CD4-positive, alpha-beta T cell treated with Interleukin-15 for 4 hours (primary cell): ENCODE measurements around the gene IL17F.

Experiments
- DNase-seq: peaks from one replicate; pipeline ENCODE4 v3.0.0-alpha.2; 2020; ENCODE audit warnings: low spot score

The IL17F gene

DNA sequence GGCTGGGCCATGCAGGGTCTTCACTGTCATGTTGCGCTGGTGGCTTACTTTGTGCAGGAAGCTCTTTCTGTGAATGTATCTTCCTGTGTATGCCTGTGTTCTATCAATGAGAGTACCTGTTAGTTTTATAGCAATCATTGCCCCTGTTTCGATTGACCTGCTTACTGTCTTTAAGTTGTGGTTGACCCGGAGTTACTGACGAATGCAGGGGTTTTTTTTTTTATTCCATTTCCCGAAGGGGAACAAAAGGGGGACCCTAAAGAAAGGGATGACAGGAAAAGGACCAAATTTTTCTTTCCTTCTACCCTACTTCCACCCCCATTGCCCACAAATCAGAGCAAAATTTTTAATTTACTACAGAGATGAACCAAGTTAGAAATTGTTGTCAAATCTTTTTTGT, at the start of gene IL17F:
Gene IL17F, minus strand, starts transcription at position 101 of the 400 bp plus-strand sequence. Its CDS starts 71 bp downstream, at position 30.
- no peak for DNase-seq

DNA sequence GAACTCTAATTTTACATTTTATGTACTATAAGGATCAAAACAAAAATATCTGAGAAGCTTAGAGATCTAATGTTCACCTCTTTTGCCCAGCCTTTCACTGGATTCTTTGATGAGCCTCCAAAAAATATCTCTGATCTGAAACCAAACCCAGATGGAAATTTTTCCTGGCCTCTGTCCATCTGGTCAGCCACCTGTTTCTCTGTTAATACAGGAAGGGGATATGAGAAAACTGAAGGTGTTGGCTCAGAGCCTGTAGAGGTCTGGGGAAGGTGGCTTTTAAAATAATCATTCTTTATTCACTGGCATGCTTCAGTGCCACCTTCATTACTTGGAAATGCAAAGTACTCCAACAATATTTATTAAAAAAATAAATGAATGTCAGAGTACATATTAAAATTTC, 48.8 kb upstream of the IL17F start:
- DNase-seq = no peak

DNA sequence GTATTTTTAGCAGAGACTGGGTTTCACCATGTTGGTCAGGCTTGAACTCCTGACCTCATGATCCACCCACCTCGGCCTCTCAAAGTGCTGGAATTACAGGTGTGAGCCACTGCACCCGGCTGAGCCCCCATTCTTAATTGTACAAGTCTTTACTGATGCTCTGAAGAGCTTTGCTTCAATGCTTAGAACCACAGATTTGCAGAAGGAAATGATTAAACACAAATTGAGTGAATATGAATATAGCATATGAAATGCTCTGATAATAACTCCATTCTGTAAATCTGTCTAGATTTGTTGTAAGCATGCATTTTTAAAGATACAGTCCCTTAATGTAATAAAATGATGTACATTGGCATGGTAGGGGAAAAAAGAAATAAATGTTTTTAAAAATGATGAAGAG, 44.5 kb upstream of the IL17F start:
- no peak for DNase-seq

DNA sequence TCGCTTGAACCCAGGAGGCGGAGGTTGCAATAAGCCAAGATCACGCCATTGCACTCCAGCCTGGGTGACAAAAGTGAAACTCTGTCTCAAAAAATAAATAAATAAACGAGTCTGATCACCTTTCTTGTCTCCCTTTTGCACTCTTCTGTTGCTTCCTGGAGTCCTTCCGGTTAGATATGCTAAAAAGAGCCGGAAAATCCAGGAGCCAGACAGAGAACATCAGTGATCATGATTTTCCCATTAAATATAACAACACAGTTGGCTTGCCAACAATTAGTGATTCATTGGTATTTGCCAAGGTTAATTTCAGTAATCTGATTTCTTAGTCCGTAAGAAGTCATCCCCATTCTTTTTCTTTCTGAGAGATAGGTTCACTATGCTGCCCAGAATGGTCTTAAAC, 43.9 kb upstream of the IL17F start:
- no peak for DNase-seq

DNA sequence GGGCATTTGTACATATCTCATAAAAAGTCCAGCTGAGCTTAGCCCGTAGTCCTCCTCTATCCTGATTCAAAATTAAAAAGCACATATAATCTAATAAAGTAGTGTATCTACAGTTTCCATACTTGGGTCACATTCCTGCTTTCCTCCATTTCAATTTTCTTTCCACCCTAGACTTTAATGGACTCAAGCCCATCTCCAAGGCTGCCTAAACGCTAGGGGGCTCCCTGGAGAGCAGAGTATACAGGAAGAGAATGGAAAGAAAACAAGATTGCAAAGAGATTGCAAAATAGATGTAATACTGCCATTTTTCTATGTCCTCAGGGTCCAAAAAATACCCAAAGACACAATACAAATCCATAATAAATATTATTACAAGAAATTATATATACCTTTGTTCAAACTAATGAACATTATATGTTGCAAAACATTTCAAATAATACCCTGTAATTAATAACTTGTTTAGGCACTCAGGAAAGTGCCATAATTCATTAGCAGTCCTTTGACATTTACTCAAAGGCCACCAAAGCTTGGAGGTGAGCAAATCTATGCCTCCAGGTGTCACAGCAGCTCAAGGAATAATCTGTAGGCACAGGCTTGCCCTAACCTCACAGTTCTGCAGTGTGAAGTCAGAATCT, 42.6 kb upstream of the IL17F start:
- peak; percentile 66 for DNase-seq

DNA sequence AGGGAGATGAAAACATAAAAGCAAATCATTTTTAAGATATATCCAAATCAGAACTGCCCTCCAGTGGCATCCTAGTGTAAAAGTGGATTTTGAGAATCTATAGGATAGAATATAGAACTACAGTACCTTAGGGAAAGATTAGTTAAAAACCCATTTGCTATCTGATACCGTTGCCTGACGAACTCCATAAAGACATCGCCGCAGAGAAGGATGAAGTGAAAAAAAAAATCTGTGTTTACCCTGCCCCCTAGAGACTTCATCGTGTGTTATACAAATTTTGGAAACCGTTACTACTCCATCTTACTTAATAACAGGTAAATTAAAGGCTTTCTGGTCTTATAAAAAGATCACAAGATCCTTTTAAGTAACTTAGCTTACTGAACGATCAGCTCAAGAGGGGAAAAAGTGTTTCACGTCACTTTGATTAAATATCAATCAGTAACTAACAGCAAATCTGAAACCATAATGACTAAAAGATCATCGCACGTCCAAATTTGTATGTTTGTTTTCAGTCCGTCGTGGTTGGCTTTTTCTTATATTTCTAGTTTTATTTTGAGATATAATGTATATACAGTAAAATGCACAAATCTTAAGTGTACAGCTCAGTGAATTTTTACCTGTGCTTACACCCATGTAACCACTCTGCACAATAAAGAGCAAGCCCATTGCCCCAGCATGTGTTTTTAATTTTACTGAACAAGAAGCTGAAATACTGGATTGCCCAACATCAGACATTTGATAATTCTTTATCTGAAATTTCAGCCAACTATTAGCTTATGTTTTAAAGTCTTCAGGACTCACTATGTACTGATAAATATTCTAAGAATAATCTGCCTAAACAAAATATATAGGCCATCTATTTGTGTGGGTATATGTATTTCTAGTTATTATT, 41.1 kb upstream of the IL17F start:
- peak; percentile 22 for DNase-seq

DNA sequence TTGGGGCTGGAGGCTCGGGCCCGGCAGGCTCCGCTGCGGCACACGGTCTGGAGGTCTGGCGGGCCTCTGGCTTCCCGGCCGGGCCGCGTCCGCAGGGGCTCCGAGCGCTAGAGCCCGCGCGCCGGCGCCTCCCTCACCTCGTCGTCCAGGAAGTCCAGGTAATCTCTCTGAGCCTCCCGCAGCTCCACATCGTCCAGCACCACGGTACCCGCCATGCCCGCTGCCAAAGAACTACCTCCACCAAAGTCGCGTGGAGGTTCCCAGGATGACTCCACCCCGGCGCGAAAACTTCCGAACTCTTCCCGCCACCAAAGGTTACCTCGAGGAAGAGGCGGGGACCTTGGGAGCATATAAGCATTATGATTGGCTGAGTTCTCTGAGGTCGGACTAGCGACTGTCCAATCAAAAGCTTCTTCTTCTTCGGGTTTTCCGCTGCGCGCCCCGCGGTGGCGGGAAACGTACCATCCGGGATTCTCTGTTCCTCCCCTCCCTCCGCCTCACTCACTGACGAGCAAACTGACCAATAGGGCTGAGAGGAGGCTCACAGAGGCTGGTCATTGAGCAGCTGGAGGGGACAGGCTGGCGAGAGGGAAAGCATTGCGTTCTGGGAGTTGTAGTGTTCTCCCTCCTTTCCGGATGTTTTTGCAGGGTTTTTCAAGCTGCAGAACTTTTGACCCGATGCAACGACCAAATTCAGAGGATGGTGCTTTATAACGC, 40.3 kb upstream of the IL17F start, which contains the start of gene MCM3:
Gene MCM3, minus strand, starts transcription at position 283 of the 717 bp plus-strand sequence. Its CDS starts 68 bp downstream, at position 215.
- DNase-seq = peak; percentile 98

DNA sequence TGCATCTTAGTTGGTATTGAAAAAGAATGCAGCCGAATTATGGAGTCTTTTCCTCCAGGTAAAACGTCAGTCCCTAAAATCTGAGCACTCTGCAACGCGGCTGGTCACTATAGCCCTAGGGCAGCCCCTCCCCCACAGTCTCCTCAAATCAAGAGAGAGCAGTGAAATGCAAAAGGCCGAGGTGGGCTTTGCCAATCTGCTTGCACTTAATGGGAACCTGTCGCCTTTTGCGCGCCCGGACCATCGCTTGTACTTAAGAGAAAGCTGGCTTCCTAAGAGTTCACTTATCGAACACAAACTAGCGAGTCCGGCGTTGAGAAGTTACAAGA, 39.8 kb upstream of the IL17F start:
- DNase-seq = peak; percentile 13

DNA sequence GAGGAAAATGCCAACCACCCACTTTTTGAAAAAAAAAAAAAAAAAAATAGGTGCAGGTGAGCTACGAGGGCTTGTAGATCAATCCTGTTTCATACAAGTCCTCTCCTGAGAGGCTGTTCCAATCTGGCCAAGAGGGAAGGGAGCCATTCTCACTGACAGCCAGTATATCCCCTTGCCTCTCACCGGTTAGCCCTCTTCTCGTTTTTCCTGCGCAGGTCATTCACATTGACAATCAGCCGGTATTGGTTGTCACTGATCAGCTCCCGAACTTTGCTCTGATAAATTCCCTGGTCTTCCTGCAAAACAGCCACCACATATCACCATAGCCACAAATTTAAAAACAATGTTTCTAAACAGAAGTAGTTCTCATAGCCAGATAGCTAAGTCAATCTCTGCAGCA, 38.8 kb upstream of the IL17F start:
- no peak for DNase-seq

DNA sequence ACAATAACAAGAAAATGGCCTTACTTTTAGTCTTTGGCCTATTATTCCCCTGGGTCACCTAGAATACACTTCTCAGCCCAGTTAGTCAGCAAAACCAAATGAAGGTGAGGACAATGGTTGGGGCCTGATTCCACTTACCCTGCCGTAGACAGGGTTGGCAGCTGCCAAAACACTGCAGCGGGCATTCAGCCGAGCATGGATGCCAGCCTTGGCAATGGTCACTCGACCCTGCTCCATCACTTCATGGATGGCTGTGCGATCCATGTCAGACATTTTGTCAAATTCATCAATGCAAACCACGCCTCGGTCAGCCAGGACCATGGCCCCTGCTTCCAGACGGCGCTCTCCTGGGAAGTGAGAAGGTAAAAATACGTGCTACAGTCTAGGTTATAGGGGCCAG, 31.8 kb upstream of the IL17F start:
- DNase-seq = no peak

DNA sequence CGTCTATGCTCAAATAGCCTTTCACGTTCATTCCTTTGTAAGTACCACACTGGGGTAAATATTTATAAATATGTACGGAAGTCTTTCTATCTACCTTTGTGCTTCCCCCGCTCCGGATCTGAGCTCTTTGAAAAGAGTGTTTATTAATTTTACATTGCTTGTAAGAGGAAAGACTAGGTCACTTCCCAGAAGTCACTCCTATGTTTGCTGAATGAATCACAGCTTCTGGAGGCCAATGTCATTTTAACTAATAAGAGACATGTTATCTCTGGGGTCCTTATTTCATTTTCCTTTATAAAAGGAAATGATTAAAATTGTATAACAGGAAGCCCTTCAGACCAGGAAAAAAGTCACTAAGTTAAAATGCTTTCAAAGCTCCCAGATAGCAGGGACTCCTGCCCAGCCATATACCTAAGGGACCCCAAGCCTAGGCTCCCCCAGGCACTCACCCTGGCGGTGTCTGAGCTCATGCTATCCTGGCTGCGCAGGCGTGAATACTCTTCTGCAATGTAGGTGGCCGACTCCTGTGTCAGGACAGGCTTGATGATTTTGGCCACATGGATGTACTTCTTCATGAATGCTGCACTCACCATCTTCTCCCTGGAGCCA, 27.7 kb upstream of the IL17F start:
- no peak for DNase-seq

DNA sequence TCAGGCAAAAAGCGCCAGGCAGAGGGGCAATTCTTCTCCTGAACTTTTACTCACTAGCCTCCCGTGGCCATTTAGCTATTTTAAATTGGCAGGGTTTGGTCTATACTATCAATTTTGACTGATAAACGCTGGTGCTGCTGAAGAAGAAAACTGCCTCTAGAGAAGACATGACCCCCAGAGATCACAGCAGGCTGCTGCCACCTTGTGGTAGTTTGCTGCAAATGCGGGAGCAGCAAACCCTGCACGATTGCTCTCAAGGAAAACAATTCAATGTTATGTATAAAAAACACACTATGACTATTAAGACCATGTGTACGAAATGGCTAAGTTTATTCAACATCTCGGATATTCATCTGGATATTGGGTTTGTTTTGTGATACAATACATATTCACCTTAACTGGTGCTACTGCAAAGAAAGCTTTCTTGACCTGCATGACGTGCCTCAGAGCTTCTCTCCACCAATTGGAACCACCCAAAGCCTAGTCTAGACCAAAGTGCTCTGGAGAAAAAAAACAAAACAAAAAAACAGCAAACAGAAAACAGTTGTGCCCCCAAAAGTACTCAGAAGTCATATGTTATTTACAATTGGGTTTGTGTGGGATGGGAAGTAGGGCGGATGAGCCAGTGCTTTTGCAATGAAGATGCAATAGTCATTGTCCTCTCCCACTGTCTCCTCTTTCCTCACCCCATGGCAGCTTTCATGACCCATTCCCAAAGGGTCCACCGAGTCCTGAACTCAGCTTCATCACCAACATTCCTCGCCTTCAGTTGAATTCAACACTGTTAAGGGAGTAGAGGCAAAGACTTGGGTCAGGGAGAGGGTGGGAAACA, 19.6 kb upstream of the IL17F start:
- peak; percentile 75 for DNase-seq

DNA sequence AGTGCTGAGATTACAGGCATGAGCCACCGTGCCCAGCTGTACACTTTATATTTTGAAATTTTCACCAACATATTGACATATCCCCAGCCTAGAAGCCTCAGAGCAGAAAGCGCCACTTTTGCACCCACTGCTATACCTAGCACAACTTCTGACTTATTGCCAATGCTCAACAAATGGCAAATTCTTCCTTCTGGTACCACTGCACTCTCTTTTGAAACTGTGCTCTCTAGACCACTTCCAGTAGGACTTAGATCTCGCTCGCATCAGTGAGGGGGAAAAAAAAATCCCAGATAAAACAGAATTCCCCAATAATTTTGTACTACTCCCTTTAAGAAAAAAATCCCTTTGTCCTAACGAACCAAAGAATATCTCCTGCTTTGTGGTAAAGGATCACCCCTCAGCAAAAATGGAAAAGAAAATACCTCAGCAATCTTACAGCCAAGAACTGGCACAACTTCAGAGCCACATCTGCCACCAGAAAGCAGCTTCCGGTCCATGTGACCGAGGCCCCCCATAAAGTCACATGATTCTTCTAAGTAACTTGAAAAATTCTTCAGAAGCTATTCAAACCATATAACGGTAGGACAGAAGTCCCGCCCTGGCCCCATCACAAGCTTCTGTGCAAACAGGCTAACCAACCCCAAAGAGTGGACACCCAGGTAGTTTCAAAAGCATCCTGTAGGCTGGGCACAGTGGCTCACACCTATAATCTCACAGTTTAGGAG, 18.5 kb upstream of the IL17F start:
- DNase-seq = no peak

DNA sequence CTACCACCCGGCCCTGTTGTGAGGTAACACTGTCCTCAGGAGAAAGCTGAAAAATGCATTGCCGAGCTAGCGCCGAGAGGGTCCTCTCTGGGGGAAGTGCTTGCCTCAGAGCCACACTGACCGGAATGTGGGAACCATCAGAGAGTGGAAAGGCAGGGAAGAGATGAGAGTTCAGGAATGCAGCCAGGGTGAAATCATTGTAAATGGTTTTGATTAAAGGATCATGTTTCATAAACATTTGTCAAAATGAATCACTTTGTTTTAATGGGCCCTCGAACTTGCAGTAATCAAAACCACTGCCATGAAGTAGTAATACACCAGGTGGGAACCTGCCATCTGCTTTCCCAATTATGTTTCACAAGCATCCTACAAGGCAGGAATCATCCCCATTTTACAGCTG, 16.9 kb upstream of the IL17F start:
- DNase-seq = no peak

DNA sequence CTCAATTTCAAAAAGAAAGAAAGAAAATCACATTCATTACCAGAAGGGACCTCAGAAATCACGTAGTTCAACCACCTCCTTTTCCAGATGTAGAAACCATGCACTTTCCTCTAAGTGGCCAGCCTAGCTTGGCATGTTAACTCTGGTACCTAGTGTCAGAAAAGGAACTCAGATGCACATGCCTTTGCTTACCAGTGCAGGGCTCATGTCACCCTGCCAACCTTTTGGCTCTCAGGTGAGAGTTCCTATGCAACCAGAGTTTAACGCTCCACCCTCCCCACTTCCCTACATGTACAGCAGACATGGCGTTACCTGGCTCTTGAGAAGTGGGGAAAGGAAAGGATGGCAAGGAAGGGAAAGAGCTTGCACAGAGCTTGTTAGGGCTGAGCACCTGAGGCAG, 16.3 kb upstream of the IL17F start:
- DNase-seq = no peak

DNA sequence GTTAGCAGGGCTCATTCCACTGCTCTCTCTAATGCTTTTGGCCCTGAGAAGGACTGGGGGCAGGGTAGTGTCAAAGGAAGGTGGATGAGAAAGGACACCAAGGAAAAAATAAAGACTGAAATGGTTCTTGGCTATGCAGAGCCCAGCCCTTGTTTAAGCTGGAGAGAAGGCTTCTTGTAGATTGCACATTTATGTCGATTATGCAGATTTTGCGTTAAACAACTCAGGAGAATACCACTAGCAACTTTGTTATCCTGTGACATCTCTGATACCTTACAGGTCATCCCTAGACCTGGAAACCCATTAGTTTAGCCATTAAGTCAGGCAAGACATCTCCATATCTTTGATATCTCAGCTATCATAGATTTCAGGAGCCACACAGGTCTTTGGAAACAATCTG, 11.1 kb upstream of the IL17F start:
- no peak for DNase-seq

DNA sequence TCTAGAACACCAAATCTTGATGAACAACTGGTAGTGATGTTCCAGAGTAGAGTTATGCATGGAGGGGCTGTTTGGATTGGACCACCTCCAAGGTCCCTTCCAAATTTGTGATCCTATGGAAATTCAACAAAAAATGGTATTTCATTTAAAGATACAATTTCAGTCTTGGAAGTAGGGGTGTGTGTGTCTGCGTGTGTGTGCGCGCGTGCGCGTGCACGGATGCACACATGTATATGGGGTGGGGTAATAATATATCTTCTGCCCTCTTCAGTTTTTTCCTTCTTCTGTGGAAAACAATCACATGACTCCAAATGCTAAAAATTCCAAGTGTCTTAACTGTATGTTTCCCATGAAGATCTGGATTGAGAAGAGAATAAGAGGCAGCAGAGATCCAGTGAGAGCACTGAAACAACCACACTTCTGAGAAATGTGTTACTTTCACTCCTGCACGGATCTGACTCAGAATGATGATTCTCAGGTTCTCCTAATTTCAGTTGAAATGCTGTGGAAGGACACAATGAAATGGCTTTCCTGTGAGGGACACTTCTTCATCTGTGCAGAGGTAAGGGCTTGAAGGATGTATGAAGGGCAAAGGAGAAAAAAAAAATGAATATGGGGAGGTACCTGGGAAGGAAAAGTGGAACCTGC, 10.6 kb upstream of the IL17F start:
- DNase-seq = no peak

DNA sequence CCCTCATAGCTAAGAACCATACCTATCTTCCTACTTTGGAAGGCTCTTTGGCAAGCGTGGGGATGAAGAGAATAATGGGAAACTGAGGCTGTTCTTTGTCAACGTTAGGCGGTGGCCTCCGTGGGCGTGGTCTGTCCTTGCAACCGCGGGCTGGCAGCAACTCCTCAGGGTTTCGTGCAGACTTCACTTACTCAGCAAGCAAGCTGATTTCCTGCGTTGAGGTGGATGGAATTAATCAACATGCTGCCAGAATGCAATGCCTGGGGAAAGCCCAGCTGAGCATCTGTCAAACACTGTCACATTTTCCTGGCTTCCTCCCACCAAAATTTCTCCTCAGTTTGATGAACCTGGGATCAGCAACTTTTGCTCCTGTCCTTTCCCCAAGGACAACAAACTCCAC, 9.2 kb upstream of the IL17F start:
- DNase-seq = no peak

DNA sequence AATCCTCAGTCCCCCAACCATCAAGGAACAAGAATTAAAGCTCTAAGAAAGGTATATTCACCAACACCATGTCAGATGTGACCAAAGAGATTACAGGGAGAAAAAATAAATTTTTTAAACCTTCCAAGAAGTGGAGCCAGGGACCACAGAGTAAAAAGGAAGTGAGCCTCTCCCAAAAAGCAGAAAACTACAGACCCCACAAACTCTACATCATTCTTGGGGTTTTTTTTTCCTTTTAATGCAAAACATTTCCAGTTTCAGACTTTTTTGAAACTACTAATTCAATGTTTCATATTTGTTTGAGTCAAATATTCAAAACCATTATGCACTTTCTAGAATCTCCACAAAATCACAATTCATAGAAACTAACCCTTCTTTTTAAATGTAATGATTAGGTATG, 6.8 kb upstream of the IL17F start:
- DNase-seq = no peak

DNA sequence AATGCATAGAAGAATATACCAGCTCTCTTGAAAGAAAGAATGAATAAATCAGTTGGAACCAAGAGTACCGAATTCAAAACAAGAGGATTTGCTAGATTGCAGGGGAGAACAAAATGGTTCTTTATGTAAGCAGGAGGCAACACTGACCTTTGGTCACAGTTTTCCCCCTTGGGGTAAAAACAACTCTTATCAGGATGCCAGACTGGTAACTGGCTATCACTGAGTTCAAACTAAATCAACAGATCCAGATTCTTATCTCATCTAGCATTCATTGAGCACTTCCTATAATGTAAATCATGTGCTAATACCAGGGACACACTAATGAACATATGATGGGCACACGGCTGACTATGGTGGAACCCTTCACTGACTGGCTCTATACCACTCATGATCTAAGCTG, 4.8 kb upstream of the IL17F start:
- no peak for DNase-seq
